ENCODE data around the gene GNG7. TPM values are rescaled to one million over a fixed set of nuclear protein-coding genes. Genes with fewer than 3 reads are reported as not detected.

The GNG7 gene
- polyA plus RNA-seq, 1 experiment = 0.57 TPM

- Histone ChIP-seq H3K27me3 (ENCODE audit: control insufficient read depth, insufficient read depth, low read length) (no peaks in the 10 kb centered on the region), H3K4me3 (ENCODE audit: low read depth, low read length) (peak overlapping the region; percentile 64), H3K27ac (ENCODE audit: low read depth, low read length) (peak overlapping the region; percentile 75), H3K9me3 (ENCODE audit: control insufficient read depth, insufficient read depth, low read length) (peaks cover 27% of the 10 kb centered on the region)
- CTCF ChIA-PET = interaction anchor here (0.5 to 3.6 kb wide), 13 partner anchors 16 to 304 kb away, joined by 3 to 20 read pairs (median 4); partner anchors contain the start of gene GADD45B
- no peak for DNase-seq (ENCODE audit: low read depth, low spot score)
- POLR2A ChIA-PET = interaction anchor here (0.6 to 7.1 kb wide), 12 partner anchors 10 to 150 kb away, joined by 3 to 238 read pairs (median 6); partner anchors contain the start of gene GADD45B
- TF ChIP-seq, protein P1, sequence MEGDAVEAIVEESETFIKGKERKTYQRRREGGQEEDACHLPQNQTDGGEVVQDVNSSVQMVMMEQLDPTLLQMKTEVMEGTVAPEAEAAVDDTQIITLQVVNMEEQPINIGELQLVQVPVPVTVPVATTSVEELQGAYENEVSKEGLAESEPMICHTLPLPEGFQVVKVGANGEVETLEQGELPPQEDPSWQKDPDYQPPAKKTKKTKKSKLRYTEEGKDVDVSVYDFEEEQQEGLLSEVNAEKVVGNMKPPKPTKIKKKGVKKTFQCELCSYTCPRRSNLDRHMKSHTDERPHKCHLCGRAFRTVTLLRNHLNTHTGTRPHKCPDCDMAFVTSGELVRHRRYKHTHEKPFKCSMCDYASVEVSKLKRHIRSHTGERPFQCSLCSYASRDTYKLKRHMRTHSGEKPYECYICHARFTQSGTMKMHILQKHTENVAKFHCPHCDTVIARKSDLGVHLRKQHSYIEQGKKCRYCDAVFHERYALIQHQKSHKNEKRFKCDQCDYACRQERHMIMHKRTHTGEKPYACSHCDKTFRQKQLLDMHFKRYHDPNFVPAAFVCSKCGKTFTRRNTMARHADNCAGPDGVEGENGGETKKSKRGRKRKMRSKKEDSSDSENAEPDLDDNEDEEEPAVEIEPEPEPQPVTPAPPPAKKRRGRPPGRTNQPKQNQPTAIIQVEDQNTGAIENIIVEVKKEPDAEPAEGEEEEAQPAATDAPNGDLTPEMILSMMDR (IDR thresholded peaks at IDR 0.05; ENCODE audit: low read depth, low read length) = no peak
Measured at GRCh38 chr19:2578391-2578890, 124.1 kb downstream of the GNG7 start.

DNA sequence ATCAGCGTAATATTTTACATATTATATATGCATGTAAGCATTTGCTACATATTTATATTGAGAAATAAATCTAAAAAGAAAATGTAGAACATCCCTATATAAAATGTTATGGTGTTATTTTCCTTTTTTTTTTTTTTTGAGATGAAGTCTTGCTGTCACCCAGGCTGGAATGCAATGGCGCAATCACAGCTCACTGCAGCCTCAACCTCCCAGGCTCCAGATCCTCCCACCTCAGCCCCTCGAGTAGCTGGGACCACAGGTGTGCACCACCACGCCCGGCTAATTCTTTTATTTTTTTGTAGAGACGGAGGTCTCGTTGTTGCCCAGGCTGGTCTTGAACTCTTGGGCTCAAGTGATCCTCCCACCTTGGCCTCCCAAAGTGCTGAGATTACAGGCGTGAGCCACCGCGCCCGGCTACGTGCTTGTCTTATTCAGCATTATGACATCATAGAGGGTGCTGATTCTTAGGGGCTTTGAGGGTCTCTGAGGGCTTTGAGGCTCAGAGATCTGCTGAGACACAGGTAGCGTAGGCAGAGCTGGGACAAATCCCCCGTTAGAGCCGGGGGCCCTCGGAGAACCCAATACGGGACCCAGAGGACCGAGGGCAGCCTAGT, 124.7 kb downstream of the GNG7 start:
- CTCF ChIA-PET = interaction anchor here (0.5 to 3.6 kb wide), 6 partner anchors 22 to 303 kb away, joined by 3 to 20 read pairs (median 6); partner anchors contain the start of gene GADD45B
- Histone ChIP-seq H3K27ac (ENCODE audit: low read depth, low read length) (peak overlapping the region; percentile 75), H3K27me3 (ENCODE audit: control insufficient read depth, insufficient read depth, low read length) (no peaks in the 10 kb centered on the region), H3K9me3 (ENCODE audit: control insufficient read depth, insufficient read depth, low read length) (peaks cover 23% of the 10 kb centered on the region), H3K4me3 (ENCODE audit: low read depth, low read length) (no peak overlapping the region)
- DNase-seq (ENCODE audit: low read depth, low spot score) = no peak
- POLR2A ChIA-PET = interaction anchor here (1.0 to 7.1 kb wide), 5 partner anchors 10 to 101 kb away, joined by 3 to 238 read pairs (median 10); partner anchors contain the start of gene GADD45B
- TF ChIP-seq, protein P1 (IDR thresholded peaks at IDR 0.05; ENCODE audit: low read depth, low read length) = no peak

- POLR2A ChIA-PET = interaction anchor here (1.0 to 7.1 kb wide), 2 partner anchors 98 to 99 kb away, joined by 3 to 238 read pairs; partner anchors contain the start of gene GADD45B
- CTCF ChIA-PET = no interaction called here
- Histone ChIP-seq H3K9me3 (ENCODE audit: control insufficient read depth, insufficient read depth, low read length) (peaks cover 17% of the 10 kb centered on the region), H3K27me3 (ENCODE audit: control insufficient read depth, insufficient read depth, low read length) (no peaks in the 10 kb centered on the region), H3K27ac (ENCODE audit: low read depth, low read length) (no peak overlapping the region), H3K4me3 (ENCODE audit: low read depth, low read length) (no peak overlapping the region)
- DNase-seq (ENCODE audit: low read depth, low spot score) = peak; percentile 45
- TF ChIP-seq, protein P1 (IDR thresholded peaks at IDR 0.05; ENCODE audit: low read depth, low read length) = no peak
Measured at GRCh38 chr19:2575734-2576481, 126.6 kb downstream of the GNG7 start.

- no peak overlapping the region for H3K27ac ChIP-seq (ENCODE audit: low read depth, low read length)
- TF ChIP-seq, protein P1 (IDR thresholded peaks at IDR 0.05; ENCODE audit: low read depth, low read length) = no peak
- peaks cover 3% of the 10 kb centered on the region for H3K27me3 ChIP-seq (ENCODE audit: control insufficient read depth, insufficient read depth, low read length)
- H3K4me3 ChIP-seq (ENCODE audit: low read depth, low read length) = no peak overlapping the region
- DNase-seq (ENCODE audit: low read depth, low spot score) = no peak
- peaks cover 19% of the 10 kb centered on the region for H3K9me3 ChIP-seq (ENCODE audit: control insufficient read depth, insufficient read depth, low read length)
- ChIA-PET POLR2A (interaction anchor here (0.7 to 1.0 kb wide), 3 partner anchors 34 to 99 kb away, joined by 3 read pairs; partner anchors contain the start of gene GADD45B), CTCF (interaction anchor here (1.1 kb wide), 1 partner anchor 31 kb away, joined by 3 read pairs; no protein-coding TSS in a partner anchor)
Measured at GRCh38 chr19:2574971-2575630, 127.4 kb downstream of the GNG7 start.
